Measurements from ENCODE around the gene RPL36AL.

DNA sequence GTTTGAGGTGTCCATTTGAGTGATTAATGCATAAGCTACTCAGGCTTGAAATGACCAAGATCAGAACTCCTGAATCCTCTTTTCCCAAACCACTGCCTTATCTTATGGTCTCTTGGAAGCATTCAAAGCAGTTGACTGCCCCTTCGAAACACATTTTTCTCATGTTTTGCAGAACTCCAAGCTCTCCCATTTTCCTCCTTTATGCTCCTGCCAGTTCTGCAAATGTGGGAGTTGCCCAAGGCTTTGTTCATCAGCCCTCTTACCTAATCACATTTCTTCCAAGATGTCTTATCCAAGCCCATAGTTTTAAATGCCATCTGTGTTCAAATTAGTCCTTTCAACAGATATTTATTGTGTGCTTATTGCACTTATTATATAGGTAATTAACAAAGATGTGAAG is 16.4 kb upstream of the RPL36AL start:
- TF ChIP-seq, protein P1, sequence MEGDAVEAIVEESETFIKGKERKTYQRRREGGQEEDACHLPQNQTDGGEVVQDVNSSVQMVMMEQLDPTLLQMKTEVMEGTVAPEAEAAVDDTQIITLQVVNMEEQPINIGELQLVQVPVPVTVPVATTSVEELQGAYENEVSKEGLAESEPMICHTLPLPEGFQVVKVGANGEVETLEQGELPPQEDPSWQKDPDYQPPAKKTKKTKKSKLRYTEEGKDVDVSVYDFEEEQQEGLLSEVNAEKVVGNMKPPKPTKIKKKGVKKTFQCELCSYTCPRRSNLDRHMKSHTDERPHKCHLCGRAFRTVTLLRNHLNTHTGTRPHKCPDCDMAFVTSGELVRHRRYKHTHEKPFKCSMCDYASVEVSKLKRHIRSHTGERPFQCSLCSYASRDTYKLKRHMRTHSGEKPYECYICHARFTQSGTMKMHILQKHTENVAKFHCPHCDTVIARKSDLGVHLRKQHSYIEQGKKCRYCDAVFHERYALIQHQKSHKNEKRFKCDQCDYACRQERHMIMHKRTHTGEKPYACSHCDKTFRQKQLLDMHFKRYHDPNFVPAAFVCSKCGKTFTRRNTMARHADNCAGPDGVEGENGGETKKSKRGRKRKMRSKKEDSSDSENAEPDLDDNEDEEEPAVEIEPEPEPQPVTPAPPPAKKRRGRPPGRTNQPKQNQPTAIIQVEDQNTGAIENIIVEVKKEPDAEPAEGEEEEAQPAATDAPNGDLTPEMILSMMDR (IDR thresholded peaks at IDR 0.05) = no peak
- TF ChIP-seq POLR2A (IDR thresholded peaks at IDR 0.05) = no peak
